Neural progenitor cell (in vitro differentiated cells): Measurements from ENCODE around the gene BAHD1.

ENCODE experiments used
- CTCF ChIP-seq: fragments of 200-600 bp; sonication (generic); IDR thresholded peaks from 2 replicates; pipeline ENCODE4 v1.5.1; 2017; ENCODE audit warnings: antibody characterized with exemption, mild to moderate bottlenecking
- EZH2 ChIP-seq: fragments of 200-600 bp; sonication (generic); IDR thresholded peaks from 2 replicates; pipeline ENCODE4 v1.6.1; 2017; ENCODE audit warnings: antibody characterized with exemption, mild to moderate bottlenecking, moderate library complexity
- EZH2phosphoT487 ChIP-seq: fragments of 200-600 bp; sonication (generic); IDR thresholded peaks from 2 replicates; pipeline ENCODE4 v1.6.1; 2017; ENCODE audit warnings: antibody characterized with exemption

DNA sequence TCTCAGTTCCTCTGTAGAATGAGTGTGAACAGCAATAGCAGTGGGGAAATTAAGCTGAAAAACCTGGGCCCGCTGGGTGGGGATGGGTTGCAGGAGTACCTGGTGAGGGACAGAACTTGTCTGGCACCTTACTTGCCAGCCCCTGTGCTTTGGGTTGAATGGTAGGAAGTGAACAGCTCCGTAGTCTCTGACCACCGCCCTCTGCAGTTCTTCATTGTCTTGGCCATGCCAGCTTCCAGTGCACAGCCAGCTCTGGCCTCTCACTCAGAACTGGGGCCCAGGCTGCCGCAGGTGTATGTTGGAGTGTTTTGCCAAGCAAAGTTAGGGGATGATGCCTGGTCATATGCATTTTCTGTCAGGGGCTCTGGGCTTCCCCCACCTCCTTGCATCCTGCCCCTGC lies 16.0 kb downstream of the BAHD1 start:
- no peak for TF ChIP-seq EZH2
- TF ChIP-seq CTCF: no peak
- TF ChIP-seq EZH2phosphoT487: no peak
